Daoy (cell line): ENCODE results near the gene TUBGCP2. TPM values are rescaled to one million over a fixed set of nuclear protein-coding genes. Genes with fewer than 3 reads are reported as not detected.
A peak's percentile ranks its signal among the peaks of the same experiment; 100 is the strongest.

Experiments used
- DNase-seq: peaks from one replicate; pipeline ENCODE4 v3.0.0-alpha.2; 2015; ENCODE audit warnings: low read depth
- total RNA-seq: library from RNA; depleted of rRNA; stranded (reverse); fragments of >200 nt; shearing (Covaris generic); gene quantifications from 2 replicates; pipeline ENCODE4 v1.2.3, GENCODE V29; 2014

The TUBGCP2 gene
- total RNA-seq, 1 experiment from 2014 or later: 19.8 TPM

DNA sequence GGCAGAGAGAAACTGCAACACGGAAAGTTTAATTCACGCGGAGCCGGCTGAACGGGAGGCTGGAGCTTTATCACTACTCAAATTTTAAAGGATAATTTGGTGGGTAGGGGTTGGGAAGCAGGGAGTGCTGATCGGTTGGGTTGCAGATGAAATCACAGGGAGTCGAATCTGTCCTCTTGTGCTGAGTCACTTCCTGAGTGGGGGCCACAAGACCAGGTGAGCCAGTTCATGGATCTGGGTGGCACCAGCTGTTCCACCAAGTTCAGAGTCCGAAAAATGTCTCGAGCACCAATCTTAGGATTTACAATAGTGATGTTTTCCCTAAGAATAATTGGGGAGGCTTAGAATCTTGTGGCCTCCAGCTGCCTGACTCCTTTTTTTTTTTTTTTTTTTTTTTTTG, 34.9 kb upstream of the TUBGCP2 start:
- DNase-seq: no peak

DNA sequence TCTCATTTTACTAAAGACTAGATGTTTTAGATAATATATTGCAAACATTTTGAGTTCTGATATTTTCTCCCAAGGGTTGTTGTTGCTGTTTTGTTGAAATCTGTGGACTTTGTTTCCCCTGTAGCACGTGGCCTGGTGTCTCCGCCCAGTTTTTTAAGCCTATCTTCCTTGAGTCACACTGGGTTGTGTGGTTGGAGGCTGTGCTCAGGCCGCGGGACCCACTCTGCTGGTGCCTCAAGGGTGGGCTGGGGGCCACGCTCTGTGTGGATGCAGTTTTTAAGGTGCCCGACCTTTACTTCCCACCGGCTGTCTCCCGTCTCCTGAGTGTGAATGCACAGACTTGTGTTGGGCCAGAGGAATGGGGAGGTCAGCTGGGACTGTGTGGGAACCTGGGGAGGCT, 34.3 kb upstream of the TUBGCP2 start:
- DNase-seq: no peak

DNA sequence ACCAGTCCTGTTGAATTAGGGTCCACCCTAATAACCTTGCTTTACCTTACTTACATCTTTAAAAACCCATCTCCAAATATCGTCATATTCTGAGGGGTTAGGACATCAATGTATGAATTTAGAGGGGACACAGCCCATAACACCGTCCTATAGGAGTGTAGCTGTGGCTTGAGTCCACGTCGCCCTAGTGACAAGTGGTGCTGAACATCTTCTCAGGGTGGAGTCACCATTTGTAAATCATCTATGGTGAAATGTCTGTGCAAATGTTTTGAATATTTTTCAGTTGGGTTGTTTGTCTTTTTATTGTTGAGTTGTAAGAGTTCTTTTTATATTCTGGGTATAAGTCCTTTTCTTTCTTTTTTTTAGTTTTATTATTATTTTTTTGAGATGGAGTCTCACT, 33.3 kb upstream of the TUBGCP2 start:
- DNase-seq: no peak

DNA sequence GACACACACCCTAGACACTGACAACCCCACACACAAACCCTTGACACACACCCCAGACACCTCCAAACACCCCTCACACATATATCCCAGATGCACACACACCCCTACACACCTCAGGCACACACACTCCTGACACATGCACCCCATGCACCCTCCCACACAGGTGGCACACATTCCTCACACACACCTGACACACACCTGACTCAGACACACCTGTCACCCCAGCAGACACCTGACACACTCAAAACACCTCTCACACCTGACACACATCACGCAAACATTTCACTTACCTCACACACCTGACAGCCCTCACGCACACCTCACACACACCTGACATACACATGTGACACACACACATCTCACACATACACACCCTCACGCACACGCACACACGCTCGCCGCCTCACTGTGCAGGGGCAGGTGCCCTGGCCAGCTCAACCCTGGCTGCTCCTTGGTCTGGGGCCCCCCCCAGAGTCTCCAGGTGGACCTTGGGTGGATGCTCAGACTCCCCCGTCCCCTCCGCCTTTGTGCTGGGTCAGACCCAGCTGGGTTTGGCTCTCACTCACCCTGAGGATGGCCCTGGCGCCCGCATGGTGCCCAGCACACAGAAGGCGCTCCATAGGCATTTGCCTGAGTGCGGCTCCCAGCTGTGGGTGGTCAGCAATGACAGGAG, 31.2 kb upstream of the TUBGCP2 start:
- no peak for DNase-seq

DNA sequence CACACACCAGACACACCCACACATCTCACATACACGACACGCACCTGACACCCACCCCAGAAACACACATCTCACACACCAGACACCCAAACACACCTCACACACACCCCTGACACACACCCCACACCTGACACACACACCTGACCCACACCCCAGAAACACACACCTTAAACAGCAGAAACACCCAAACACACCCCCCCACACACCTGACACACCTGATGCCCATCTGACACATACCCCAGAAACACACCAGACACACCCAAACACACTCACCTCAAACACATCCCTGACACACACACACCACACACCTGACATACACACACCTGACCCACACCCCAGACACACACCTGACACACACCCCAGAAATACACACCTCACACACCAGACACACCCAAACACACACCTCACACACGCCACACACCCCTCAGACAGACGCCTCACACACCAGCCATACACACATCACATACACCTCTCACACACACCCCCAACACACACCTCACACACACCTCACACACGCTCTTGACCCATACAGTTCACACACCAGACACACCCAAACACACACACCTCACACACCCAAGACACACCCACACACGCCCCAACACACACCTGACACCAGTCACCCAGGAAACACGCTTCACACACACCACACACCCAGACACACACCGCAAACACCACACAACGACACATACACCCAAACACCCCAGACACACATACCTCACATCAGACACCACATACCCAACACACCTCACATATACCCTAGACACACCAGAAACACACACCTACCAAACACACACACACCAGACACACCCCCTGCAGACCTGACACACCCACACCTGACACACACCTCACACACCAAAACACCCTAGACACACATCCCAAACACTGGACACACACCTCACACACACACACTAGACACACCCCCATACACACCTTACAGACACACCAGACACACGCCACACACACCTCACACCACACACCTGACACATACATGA, 29.7 kb upstream of the TUBGCP2 start:
- DNase-seq: no peak

DNA sequence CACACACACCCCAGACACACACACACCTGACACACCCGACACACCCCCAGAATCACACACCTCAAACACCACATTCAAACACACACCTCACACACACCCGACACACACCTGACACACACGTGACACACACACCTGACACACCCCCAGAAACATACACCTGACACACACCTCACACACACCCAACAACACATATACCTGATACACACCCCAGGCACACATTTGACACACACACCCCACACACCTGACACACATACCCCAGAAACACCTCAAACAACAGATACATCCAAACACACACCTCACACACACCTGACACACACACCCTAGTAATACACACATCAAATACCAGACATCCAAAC, 28.7 kb upstream of the TUBGCP2 start:
- DNase-seq: no peak

DNA sequence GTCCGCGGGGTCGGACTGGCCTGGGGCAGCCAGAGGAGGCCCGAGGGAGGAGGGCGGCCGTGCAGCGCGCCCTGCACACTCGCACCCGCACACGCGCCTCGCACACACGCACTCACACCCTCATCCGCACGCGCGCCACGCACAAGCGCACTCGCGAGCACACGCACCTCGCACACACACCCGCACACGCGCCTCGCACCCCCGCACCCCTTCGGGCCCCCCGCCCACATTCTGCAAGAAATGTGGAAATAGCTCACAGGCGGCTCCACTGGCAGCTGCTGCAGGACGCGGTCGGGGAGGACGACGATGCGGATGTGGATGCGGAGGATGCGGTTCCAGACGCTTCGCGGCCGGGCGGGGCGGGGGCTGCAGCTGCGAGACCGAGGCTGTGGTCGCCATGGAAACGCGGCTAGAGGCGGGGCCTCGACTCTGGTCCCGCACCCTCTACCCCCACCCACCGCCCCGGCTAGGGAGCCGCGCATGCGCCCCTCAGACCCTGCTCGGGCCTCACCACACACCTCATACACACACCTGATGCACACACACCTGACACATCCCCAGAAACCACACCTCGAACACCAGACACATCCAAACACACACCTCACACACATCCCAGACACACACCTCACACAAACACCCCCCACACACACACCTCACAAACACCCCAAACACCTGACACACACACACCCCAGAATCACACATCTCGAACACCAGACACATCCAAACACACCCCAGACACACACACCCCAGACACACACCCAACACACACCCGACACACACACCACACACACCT, 28.1 kb upstream of the TUBGCP2 start, which contains the start of gene CALY:
TSS of gene CALY (minus strand) at position 320 of the 793 bp plus-strand sequence. CDS start 7,907 bp downstream, outside the sequence.
- no peak for DNase-seq

DNA sequence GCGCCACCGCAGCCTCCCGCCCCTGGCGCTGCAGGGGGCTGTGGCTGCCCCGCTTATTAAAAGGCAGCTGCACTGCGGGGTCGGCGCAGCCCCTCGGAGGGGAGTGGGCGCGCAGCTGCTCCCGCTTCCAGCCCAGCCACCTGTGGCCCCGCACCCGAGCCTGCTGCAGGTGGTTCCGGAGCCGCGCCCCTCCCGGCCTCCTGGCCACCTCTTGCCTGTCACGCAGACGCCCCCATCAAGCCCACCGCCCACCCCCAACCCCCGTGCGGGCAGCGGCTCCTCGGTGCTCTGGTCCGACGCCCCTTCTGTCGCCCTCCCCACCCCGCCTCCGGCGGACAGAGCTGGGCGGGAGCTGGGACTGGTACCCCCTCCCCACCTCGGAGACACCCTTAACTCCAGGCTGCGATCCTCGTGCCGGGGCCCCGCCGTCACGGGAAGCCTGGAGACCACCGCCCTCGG, 27.5 kb upstream of the TUBGCP2 start:
- no peak for DNase-seq

DNA sequence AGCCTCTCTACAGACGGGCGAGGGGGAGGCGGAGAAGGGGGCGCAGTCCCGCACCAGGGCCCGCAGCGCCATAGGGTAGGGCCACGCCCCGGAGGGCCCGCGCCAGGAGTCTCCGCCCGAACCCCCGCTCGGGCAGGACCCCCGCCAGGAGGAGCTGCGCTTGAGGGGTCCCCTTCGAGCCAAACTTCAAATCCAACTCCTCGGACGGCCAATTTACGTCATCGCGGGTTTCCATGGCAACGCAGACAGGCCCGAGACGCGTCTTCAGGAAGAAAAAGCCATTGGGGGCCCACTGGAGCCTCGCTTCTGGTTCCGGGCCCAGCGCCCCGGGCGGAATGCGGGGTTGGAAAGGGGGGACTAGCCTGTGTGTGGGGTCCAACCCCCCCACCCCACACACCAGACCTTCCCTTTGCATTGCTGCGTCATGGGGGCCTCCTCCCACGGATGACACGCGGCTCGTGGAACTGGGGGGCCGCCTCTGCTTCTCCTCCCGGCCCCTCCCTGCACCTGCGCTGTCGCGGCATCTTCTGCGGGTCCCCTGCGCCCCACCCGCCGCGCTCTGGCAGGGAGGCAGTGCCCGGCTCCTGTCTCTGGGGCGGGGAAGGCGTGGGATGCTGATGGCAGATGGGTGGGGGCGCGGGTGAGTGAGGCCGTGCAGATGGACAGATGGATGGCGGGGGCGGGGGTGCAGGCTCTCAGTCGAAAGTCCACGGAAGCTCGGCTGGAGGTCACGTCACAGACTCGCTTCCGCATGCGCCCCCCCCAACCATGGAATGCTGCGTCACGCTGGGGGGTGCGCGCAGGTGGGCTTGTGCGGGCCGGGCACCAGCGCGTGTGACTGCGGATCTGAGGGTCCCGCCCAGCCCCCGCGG, 26.8 kb upstream of the TUBGCP2 start:
- peak; percentile 45 for DNase-seq

DNA sequence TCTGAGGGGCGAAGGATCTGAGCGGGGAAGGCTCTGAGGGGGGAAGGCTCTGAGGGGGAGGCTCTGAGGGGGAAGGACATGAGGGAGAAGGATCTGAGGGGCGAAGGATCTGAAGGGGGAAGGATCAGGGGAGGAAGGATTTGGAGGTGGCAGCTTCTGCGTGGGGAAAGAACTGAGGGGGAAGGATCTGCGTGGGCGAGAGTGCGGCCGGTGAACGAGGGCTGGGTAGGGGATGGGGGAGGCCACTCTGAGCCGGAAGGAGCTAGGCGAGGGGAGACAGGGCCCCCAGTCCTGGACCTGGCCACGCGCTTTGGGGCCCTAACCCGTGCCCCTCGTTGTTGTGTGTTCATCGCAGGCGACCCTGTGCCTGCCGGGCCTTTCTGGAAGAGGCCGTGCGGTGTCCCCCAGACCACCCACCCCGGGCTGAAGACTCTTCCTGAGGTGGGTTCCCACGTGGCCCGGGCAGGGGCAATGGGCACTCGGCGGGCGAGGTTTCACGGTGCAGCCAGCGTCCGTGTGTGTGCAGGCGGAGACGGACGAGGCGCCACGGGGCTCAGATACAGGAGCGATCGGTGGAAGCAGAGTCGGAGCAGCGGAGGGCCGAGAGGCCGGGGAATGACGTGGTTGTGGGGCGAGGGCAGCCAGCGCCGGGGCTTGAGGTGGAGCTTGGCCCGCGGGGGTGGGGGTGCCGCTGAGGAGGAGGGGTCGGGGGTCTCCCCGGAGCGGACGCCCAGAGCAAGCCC, 26.0 kb upstream of the TUBGCP2 start:
- DNase-seq: peak; percentile 30

DNA sequence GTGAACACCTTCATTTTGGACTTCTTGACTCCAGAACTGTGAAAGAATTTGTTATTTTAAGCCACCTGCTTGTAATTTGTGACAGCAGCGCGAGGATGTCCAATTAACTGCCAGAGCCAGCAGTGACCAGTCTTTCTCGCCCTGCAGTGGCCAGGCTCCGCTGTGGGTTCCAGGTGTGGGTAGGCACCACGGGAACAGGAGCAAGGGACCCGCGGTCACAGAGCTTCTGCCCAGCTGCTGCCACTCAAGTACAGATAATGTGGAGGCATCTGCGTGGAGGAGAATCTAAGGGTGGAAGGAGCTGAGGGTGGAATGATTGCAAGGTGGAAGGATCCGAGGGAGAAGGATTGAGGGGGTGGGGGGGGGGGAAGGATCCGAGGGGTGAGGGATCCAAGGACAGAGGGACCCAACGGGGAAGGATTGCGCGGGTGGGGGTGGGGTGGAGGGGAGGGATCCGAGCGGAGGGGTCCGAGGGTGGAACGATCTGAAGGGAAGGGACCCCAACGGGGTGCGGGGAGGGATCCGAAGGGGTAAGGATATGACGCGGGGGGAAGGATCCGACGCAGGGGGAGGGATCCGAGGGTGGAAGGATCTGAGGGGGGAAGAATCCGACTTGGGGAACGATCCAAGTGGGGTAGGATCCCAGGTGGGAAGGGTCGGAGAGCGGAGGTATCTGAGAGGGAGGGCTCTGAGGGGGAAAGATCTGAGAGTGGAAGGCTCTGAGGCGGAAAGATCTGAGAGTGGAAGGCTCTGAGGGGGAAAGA, 24.4 kb upstream of the TUBGCP2 start:
- no peak for DNase-seq

DNA sequence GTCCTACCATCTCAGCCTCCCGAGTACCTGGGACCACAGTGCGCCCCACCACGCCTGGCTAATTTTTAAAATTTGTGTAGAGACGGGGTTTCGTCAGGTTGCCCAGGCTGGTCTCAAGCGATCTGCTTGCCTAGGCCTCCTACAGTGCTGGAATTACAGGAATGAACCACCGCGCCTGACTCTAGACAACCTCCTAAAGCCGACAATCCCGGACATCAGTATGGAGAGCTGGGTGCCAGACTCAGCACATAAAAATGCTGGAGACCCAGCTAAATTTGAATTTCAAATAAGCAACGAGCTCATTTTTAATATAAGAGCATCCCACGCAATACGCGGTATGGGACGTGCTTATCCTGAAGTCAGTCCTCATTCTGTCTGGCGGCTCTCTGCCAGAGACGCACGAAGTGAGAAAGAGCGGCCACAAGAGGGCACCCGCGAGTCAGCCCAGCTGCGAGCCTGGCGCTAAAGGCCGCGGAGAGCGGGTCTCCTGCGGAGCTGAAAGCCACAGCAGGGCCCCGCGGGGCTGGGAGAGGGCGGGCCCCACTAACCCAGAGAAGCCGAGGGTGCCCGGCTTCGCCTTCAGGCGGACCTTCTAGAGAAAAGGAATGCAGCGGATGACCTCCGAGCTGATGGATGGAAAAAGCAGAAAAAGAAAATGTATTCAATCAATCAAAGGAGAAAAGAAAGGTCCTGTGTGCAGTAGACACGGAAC, 21.0 kb upstream of the TUBGCP2 start:
- peak; percentile 80 for DNase-seq

DNA sequence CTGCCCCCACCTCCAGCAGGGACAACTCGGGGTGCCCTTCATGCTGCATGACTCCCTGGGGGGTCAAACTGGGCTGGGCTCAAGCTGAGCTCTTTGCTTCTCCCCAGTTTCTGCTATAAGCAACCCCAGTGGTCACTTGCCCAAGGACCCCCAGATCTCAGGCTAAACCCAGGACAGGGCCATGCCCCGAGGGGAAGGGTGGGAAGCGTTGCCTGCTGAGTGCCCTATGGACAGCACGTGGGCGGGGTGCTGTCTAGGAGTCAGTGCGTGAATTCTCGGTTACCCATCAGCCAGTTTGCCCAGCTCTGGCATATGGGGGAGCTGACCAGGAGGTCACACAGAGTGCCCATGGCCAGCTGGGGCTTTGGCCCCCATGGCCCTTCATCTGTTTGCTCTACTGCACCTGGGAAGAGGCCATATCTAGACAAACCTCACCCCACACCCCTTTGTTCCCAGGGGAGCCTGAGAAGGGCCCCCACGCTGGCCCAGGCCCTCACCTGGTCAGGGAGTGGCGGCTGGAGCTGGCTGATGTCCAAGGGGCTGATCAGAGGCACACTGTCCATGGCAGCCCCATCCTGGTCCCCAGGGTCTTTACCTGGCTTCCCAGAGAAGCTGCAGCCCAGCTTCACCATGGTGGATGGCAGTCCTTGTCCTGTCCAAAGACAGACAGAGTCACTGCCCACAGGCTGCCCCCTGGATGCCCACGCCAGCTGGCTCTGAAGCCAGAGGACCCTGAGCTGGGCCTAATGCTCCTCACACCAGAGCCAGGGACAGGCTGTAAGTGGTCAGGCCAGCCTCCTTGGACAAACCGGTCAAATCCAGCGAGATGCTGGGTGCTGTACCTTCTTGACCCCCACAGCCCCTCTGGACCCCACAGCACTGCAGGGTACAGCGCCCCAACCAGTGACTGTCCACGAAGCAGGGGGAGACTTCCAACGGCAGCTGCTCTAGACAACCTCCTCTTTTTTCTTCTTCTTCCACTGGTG, 20.0 kb upstream of the TUBGCP2 start:
- DNase-seq: no peak

DNA sequence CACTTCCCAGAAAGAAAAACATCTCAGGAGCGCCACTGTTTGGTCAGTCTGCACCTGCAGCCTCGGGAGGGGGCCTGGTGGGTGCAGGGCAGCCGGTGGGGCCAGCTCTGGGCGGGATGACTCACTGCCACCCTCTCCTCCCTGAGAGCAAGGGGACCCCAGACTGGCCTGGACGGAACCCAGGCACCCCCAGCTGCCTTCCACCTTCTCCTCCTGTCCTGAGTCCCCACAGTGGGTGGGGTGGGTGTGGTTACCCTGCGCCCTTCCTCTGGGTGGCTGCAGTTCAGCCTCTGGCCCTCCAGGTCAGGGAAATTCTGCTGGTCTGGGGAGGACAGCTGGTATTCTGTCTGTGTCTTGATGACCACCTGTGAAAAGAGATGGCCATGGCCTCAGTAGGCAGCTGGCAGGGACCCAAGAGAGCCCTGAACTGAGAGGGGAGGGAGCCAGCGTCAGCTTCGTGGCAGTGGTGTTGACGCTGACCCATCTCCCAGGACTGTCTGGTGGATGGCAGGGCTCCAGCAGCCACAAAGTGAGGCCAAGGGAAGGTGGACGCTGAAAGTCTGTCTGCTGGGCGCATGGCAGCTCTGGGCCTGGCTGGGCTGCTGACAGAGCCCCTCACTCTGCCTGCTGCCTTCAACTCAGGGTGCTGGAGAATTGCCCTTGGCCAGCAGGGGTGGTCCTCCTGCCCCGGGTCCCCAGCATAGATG, 19.1 kb upstream of the TUBGCP2 start:
- no peak for DNase-seq

DNA sequence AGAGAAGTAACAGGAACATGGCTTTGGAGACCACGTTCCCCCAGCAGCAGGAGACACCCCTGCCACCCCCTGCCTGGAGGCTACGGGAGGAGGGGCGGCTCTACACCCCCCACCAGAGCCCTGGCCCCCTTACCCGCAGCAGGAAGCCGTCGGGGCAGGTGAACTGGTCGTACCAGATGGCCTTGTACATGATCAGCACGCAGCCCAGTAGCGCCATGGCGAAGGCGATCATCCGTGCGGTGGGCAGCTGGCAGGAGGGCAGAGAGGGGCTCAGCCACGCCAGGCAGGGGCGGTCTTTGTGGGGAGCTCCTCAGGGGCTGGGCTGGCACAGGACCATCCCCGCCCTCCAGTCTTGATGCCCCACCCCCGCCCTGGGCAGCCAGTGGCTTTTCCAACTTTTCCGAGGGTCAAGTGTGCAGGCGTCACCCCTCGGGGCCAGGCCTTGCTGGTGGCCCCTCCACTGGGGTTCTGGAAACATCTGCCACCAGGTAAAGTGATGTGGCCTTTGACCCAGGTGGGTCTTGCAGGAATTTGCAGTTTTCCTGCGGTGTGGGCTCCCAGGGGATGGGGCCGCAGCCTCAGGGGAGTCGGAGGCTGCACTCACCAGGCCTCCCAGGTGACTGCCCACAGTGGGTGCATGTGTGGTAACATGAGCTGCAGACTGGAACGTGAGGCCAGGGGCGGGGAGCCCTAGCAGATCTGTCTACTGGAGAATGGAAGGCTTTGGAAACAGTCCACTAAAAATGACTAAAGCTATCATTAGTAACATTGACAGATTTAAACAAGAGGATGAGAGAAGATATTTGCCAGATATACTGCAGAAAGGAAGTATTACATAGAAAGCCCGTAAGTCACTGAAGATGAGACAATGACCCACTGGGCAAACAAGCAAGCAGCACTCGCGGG, 18.3 kb upstream of the TUBGCP2 start:
- DNase-seq: no peak

DNA sequence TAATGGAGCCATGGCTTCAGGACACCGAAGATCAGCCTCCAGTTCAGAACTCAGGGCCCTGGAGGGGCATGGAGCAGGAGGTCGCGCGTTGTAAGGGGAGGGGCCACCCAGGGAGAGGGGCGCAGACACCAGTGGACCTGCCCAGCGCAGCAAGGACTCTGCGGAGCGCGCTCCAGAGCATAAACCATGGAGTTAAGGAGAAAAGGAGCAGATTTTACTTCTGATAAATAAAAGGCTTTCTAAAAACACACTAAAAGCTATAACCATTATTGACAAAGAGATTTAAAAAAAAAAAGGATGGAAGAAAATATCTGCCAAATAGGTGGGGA, 17.5 kb upstream of the TUBGCP2 start:
- no peak for DNase-seq
